HAP-1 (cell line): ENCODE data around the gene PSG1.
"Not testable (repeated sequence)": the region's sequence is repeated elsewhere in the genome, so short reads cannot be mapped to it uniquely, and the experiment has no call there.

Experiments used
- DNase-seq, 2 experiments: peaks; one replicate each; pipeline ENCODE4 v3.0.0-alpha.2; 2016 to 2020; ENCODE audit warnings: low spot score in 2 of 2
- H3K27me3 ChIP-seq: fragments of 250-450 bp; sonication (Bioruptor Pico); 2 replicates; pipeline ENCODE4 v1.5.1; 2020; ENCODE audit warnings: low read depth, mild to moderate bottlenecking, moderate library complexity
- H3K36me3 ChIP-seq: fragments of 250-450 bp; sonication (Bioruptor Pico); replicated peaks from 2 replicates; pipeline ENCODE4 v1.5.1; 2020; ENCODE audit warnings: mild to moderate bottlenecking
- H3K4me1 ChIP-seq: fragments of 250-450 bp; sonication (Bioruptor Pico); 2 replicates; pipeline ENCODE4 v1.5.1; 2020; ENCODE audit warnings: mild to moderate bottlenecking
- H3K4me3 ChIP-seq: fragments of 250-450 bp; sonication (Bioruptor Pico); 2 replicates; pipeline ENCODE4 v1.5.1; 2020; ENCODE audit warnings: mild to moderate bottlenecking, moderate library complexity
- H3K9me3 ChIP-seq: fragments of 250-450 bp; sonication (Bioruptor Pico); 2 replicates; pipeline ENCODE4 v1.5.1; 2020; ENCODE audit warnings: mild to moderate bottlenecking, moderate library complexity
- in situ Hi-C: fragments of 300-500 bp; cut with MboI; formaldehyde crosslinking; loops from 3 replicates; pipeline ENCODE4 v1.14.3; 2020; ENCODE audit warnings: low sequenced_read_pairs, inconsistent platforms, mixed read lengths

Gene PSG1

GRCh38 chr19:42899674-42900073 is 20.2 kb upstream of the PSG1 start:
- H3K27me3 ChIP-seq, DNase-seq, H3K9me3 ChIP-seq, H3K36me3 ChIP-seq, H3K4me1 ChIP-seq, H3K4me3 ChIP-seq, in situ Hi-C loops: not testable (repeated sequence)

GRCh38 chr19:42899110-42899509 is 19.6 kb upstream of the PSG1 start:
- in situ Hi-C loops, H3K27me3 ChIP-seq, DNase-seq, H3K4me3 ChIP-seq, H3K4me1 ChIP-seq, H3K36me3 ChIP-seq, H3K9me3 ChIP-seq: not testable (repeated sequence)

DNA sequence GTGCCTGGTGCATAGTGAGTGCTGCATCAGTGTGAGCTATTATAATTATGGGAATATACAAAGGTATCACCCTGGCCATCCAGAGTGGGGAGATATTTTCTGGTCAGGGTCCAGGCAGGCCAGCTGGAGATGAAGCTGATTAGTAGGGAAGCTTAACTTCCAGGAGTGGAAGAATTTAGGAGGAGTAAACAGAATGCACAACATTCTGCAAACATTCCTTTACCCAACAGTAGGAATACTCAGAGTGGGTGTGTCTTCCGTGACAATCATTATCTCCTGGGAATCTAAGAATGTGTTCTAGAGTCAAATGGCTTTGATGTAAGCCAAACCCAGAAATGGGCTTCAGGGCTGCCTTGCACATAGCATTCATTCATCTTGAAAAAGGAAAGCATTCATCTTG is 19.1 kb upstream of the PSG1 start:
- H3K27me3 ChIP-seq, H3K4me1 ChIP-seq, H3K4me3 ChIP-seq, H3K9me3 ChIP-seq, DNase-seq, in situ Hi-C loops, H3K36me3 ChIP-seq: not testable (repeated sequence)

- in situ Hi-C loops, H3K36me3 ChIP-seq, H3K9me3 ChIP-seq: not testable (repeated sequence)
Observed at GRCh38 chr19:42897729-42898128, 18.2 kb upstream of the PSG1 start.

GRCh38 chr19:42890446-42890845 is 10.9 kb upstream of the PSG1 start:
- in situ Hi-C loops, result not testable (repeated sequence)

More at GRCh38 chr19:42897729-42898128, 18.2 kb upstream of the PSG1 start:
- H3K27me3 ChIP-seq, DNase-seq, H3K4me3 ChIP-seq, H3K4me1 ChIP-seq: not testable (repeated sequence)

DNA sequence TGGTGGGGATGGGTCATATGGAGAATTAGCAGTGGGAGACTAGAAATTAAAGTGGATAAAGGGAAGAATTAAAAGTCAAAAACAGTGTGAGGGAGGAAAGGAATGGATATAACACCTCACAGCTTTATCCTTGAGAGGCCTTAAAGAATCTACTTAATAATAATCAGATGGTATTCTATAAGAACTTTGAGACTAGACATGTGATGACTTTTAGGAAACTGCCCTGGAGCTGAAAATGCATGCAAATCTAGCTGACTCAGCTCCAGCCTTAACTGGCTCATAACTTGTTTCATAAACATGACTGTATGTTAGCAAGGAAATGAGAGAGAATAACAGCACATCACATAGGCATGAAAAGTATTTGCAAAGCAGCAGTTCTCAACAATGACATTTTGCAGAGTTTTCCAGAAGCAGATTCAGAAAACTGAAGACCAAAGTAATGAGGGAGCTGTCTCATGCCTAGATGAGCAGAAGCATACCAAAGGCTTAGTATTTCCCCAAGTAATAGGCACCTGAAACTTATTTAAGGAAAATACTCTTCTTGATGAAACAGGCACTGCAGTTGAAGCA is 8.4 kb upstream of the PSG1 start:
- H3K36me3 ChIP-seq, H3K9me3 ChIP-seq, H3K27me3 ChIP-seq, DNase-seq, H3K4me1 ChIP-seq, in situ Hi-C loops, H3K4me3 ChIP-seq: not testable (repeated sequence)

More at GRCh38 chr19:42890446-42890845, 10.9 kb upstream of the PSG1 start:
- not testable (repeated sequence) for H3K4me1 ChIP-seq, H3K27me3 ChIP-seq, H3K9me3 ChIP-seq, H3K4me3 ChIP-seq, DNase-seq, H3K36me3 ChIP-seq

GRCh38 chr19:42882730-42883129 is 3.2 kb upstream of the PSG1 start:
- in situ Hi-C loops, H3K4me1 ChIP-seq, H3K36me3 ChIP-seq, H3K4me3 ChIP-seq, DNase-seq, H3K9me3 ChIP-seq, H3K27me3 ChIP-seq: not testable (repeated sequence)

- DNase-seq, H3K27me3 ChIP-seq, H3K4me1 ChIP-seq, H3K4me3 ChIP-seq, in situ Hi-C loops, H3K9me3 ChIP-seq, H3K36me3 ChIP-seq: not testable (repeated sequence)
Observed at GRCh38 chr19:42882010-42882409, 2.5 kb upstream of the PSG1 start.

DNA sequence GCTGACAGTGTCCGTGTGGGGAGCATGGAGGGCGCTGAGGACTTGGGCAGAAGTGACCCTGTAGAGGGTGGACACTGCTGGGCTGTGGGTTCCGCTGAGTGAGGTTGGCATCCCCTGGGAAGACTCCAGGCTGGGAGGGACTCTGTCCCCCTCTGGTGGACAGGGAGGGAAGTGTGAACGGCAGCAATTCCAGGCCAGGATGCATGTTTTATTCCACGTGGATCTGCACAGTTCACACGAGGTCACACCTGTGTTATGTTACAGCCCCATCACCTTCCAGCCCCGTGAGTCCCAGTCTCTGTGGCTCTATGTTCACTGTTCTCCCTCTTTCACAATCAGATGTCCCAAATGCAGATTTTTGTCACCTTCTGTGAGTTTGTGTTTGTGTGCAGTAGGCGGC is 1.8 kb upstream of the PSG1 start:
- in situ Hi-C loops, H3K36me3 ChIP-seq, H3K9me3 ChIP-seq, H3K27me3 ChIP-seq, H3K4me3 ChIP-seq, H3K4me1 ChIP-seq: not testable (repeated sequence)
- peak in 1 of 2 experiments; percentile 19 for DNase-seq

GRCh38 chr19:42880621-42881020 is 1.1 kb upstream of the PSG1 start:
- H3K27me3 ChIP-seq, H3K36me3 ChIP-seq, in situ Hi-C loops, DNase-seq, H3K9me3 ChIP-seq, H3K4me3 ChIP-seq, H3K4me1 ChIP-seq: not testable (repeated sequence)

GRCh38 chr19:42876596-42876995 is 2.9 kb downstream of the PSG1 start:
- DNase-seq, H3K27me3 ChIP-seq, H3K4me1 ChIP-seq, H3K36me3 ChIP-seq, H3K4me3 ChIP-seq, H3K9me3 ChIP-seq, in situ Hi-C loops: not testable (repeated sequence)

DNA sequence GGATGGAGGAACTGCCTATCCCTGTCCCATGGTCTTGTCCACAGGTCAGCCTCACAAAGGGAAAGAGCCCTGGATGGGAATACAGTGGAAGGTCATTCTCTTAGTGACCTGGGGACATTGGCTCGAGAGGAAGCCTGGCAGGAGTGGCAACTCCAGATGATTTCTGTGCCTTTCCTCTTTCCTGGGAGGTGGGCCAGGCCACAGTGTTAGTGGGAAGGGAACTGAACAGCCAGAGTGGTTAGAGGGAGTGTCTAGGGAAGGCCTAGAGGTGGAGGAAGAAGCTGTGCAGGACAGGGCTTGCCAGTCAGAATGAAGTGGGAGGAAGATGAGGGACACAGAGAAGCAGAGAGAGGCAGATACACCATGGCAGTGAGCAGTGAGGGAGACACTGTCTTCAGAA is 3.6 kb downstream of the PSG1 start:
- DNase-seq, result not testable (repeated sequence)

GRCh38 chr19:42874901-42875813 is 4.4 kb downstream of the PSG1 start:
- H3K36me3 ChIP-seq, H3K4me3 ChIP-seq, H3K9me3 ChIP-seq, H3K27me3 ChIP-seq, DNase-seq, H3K4me1 ChIP-seq, in situ Hi-C loops: not testable (repeated sequence)

More for the DNA sequence above, 3.6 kb downstream of the PSG1 start:
- H3K4me1 ChIP-seq, H3K36me3 ChIP-seq, H3K9me3 ChIP-seq, in situ Hi-C loops, H3K27me3 ChIP-seq, H3K4me3 ChIP-seq: not testable (repeated sequence)

DNA sequence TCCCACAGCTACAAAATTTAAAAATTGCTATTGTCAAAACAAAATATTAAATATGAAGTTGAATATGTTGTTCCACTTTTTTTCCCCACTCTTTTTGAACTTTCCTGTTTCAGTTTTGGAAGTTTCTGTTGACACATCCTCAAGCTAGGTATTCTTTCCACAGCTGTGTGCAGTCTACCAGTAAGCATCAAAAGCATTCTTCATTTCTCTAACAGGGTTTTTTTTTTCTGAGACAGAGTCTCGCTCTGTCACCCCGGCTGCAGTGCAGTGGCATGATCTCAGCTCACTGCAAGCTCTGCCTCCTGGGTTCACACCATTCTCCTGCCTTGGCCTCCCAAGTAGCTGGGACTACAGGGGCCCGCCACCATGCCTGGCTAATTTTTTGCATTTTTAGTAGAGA is 5.4 kb downstream of the PSG1 start:
- in situ Hi-C loops, H3K9me3 ChIP-seq, H3K27me3 ChIP-seq, H3K4me1 ChIP-seq, DNase-seq, H3K36me3 ChIP-seq, H3K4me3 ChIP-seq: not testable (repeated sequence)
